HG03066 (cell line): ENCODE data around the gene WNK3.

Experiments
- ATAC-seq: cut with Tn5 transposase; IDR thresholded peaks from one replicate; pipeline ENCODE4 v1.9.1; 2021; ENCODE audit warnings: low read depth; ENCODE audit not compliant: unreplicated experiment

Gene WNK3

GRCh38 chrX:54171527-54172250, 186.2 kb downstream of the WNK3 start:
- no peak for ATAC-seq

DNA sequence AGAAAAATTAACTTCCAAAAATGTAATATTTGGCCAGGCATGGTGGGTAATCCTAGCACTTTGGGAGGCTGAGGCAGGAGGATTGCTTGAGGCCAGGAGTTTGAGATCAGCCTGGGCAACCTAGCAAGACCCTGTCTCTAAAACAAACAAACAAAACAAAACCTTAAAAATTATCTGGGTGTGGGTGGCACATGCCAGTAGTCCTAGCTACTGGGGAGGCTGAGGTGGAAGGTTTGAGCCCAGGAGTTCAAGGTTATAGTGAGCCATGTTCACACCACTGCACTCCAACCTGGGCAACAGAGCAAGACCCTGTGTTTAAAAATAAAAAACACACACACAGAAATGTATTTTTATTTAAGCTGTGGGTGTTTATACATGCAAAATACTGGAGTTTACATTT, 186.8 kb downstream of the WNK3 start:
- no peak for ATAC-seq

- no peak for ATAC-seq
These were observed 190.9 kb downstream of the WNK3 start for GRCh38 chrX:54166915-54167314.

DNA sequence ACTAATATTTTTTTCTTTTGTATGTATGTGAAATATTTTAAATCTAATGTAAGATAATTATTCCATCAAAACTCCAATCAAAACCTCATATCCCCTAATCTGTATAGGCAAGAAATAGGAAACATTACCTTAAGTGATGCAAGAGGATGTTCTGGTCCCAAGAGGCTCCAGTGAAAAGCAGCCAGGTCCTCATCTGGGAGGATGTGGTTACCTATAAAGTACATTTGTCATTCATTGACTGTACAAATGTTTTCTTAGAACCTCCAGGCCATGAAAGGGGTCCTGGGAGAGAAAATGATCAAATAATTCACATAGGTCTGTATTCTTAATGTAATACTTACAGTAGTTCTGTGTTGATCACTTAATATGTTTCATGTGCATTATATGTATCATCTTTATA, 200.3 kb downstream of the WNK3 start:
- no peak for ATAC-seq
